Astrocyte (in vitro differentiated cells and primary cell): ENCODE data around the gene LAMA4. TPM values are rescaled to one million over a fixed set of nuclear protein-coding genes. Genes with fewer than 3 reads are reported as not detected.

Experiments used
- DNase-seq: peaks from one replicate; pipeline ENCODE4 v3.0.0-alpha.2; 2010; ENCODE audit warnings: low read depth
- FAIRE-seq: peaks from 2 replicates; lab custom pipeline; 2011; peaks lifted over from hg19 to GRCh38; lab: Jason Lieb, UNC
- H2AFZ ChIP-seq: 2 replicates; pipeline ENCODE4 v1.6.0; 2012; ENCODE audit warnings: low read depth, low read length, inconsistent platforms
- H3K27ac ChIP-seq: 2 replicates; pipeline ENCODE4 v1.5.1; 2011; ENCODE audit warnings: low read depth, low read length, inconsistent platforms
- H3K27me3 ChIP-seq: 2 replicates; pipeline ENCODE4 v1.6.0; 2011; ENCODE audit warnings: low read length, inconsistent platforms; ENCODE audit not compliant: insufficient read depth
- H3K36me3 ChIP-seq: 2 replicates; pipeline ENCODE4 v1.5.1; 2011; ENCODE audit warnings: low read length, inconsistent platforms; ENCODE audit not compliant: insufficient read depth
- H3K4me1 ChIP-seq: 2 replicates; pipeline ENCODE4 v1.5.1; 2011; ENCODE audit warnings: low read length, inconsistent platforms; ENCODE audit not compliant: insufficient read depth
- H3K4me2 ChIP-seq: 2 replicates; pipeline ENCODE4 v1.6.0; 2012; ENCODE audit warnings: low read length, inconsistent platforms
- H3K4me3 ChIP-seq: 2 replicates; pipeline ENCODE4 v1.5.1; 2011; ENCODE audit warnings: low read depth, mild to moderate bottlenecking, low read length, inconsistent platforms; ENCODE audit not compliant: insufficient read depth
- H3K79me2 ChIP-seq: 2 replicates; pipeline ENCODE4 v1.6.0; 2012; ENCODE audit warnings: mild to moderate bottlenecking, low read length, inconsistent platforms; ENCODE audit not compliant: insufficient read depth
- H3K9ac ChIP-seq: 2 replicates; pipeline ENCODE4 v1.6.0; 2012; ENCODE audit warnings: mild to moderate bottlenecking, low read length, inconsistent platforms
- H3K9me3 ChIP-seq: 2 replicates; pipeline ENCODE4 v1.5.1; 2012; ENCODE audit warnings: low read depth, mild to moderate bottlenecking, low read length, inconsistent platforms; ENCODE audit not compliant: insufficient read depth
- H4K20me1 ChIP-seq: 2 replicates; pipeline ENCODE4 v1.6.0; 2012; ENCODE audit warnings: low read length, inconsistent platforms; ENCODE audit not compliant: insufficient read depth
- H3K27ac Mint-ChIP-seq: one replicate; pipeline ENCODE4 v1.8.0; 2021; ENCODE audit warnings: mild to moderate bottlenecking, mixed read lengths; ENCODE audit not compliant: unreplicated experiment
- H3K27me3 Mint-ChIP-seq: one replicate; pipeline ENCODE4 v1.8.0; 2021; ENCODE audit warnings: low read depth, mixed read lengths; ENCODE audit not compliant: unreplicated experiment
- H3K36me3 Mint-ChIP-seq: one replicate; pipeline ENCODE4 v1.8.0; 2021; ENCODE audit warnings: low read depth, mixed read lengths; ENCODE audit not compliant: unreplicated experiment
- H3K4me1 Mint-ChIP-seq: one replicate; pipeline ENCODE4 v1.8.0; 2021; ENCODE audit warnings: low read depth, mixed read lengths; ENCODE audit not compliant: unreplicated experiment
- H3K4me3 Mint-ChIP-seq: one replicate; pipeline ENCODE4 v1.8.0; 2021; ENCODE audit warnings: mild to moderate bottlenecking, moderate library complexity, mixed read lengths; ENCODE audit not compliant: unreplicated experiment
- H3K9me3 Mint-ChIP-seq: one replicate; pipeline ENCODE4 v1.8.0; 2021; ENCODE audit warnings: mild to moderate bottlenecking, mixed read lengths; ENCODE audit not compliant: unreplicated experiment
- EZH2 ChIP-seq: IDR thresholded peaks from 2 replicates; pipeline ENCODE4 v1.6.1; 2012; ENCODE audit warnings: mild to moderate bottlenecking, low read length, inconsistent platforms; ENCODE audit not compliant: insufficient read depth
- total RNA-seq: library from RNA; stranded (reverse); gene quantifications from 2 replicates; pipeline ENCODE4 v1.2.1, GENCODE V29; 2021
- TF ChIP-seq, protein P1 (sequence below): IDR thresholded peaks from 2 replicates; pipeline ENCODE4 v1.5.1; 2011; ENCODE audit warnings: low read depth, mild to moderate bottlenecking, inconsistent platforms, low read length, moderate library complexity; ENCODE audit not compliant: insufficient read depth

The LAMA4 gene
- total RNA-seq, 1 donor from 2014 or later = 2.0 TPM

DNA sequence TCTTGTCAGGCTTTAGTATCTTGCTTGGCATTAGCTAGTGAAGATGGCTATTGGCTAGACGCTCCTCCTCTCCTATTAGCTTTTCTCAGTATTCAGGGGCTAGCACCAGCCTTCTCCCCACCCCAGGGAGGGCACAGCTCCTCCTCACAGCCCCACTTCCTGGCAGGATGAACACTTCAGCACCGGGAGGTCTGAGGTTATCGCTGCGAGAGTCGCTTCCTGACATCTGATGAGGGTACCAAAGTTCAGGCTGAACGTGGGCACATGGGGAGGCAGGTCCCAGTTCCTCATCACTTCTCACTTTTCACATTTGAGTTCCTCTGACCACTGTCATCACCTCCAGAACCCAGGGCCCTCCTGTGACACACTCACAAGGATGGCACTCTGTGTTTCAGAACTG lies 66.6 kb downstream of the LAMA4 start:
- FAIRE-seq (no peak), DNase-seq (no peak)
- no peak for TF ChIP-seq EZH2
- TF ChIP-seq, protein P1, sequence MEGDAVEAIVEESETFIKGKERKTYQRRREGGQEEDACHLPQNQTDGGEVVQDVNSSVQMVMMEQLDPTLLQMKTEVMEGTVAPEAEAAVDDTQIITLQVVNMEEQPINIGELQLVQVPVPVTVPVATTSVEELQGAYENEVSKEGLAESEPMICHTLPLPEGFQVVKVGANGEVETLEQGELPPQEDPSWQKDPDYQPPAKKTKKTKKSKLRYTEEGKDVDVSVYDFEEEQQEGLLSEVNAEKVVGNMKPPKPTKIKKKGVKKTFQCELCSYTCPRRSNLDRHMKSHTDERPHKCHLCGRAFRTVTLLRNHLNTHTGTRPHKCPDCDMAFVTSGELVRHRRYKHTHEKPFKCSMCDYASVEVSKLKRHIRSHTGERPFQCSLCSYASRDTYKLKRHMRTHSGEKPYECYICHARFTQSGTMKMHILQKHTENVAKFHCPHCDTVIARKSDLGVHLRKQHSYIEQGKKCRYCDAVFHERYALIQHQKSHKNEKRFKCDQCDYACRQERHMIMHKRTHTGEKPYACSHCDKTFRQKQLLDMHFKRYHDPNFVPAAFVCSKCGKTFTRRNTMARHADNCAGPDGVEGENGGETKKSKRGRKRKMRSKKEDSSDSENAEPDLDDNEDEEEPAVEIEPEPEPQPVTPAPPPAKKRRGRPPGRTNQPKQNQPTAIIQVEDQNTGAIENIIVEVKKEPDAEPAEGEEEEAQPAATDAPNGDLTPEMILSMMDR = no peak
- Mint-ChIP-seq H3K9me3 (no peaks in the 10 kb centered on the region), H3K27me3 (no peaks in the 10 kb centered on the region), H3K36me3 (no peaks in the 10 kb centered on the region), H3K4me3 (no peak overlapping the region), H3K4me1 (peaks cover 5% of the 10 kb centered on the region), H3K27ac (no peak overlapping the region)
- no peak overlapping the region for H3K4me2 ChIP-seq
- peaks cover 8% of the 10 kb centered on the region for H3K4me1 ChIP-seq
- H4K20me1 ChIP-seq = no peaks in the 10 kb centered on the region
- H3K4me3 ChIP-seq = no peak overlapping the region
- no peak overlapping the region for H3K9ac ChIP-seq
- H3K36me3 ChIP-seq = peaks cover 7% of the 10 kb centered on the region
- no peak overlapping the region for H2AFZ ChIP-seq
- H3K9me3 ChIP-seq = no peaks in the 10 kb centered on the region
- H3K27me3 ChIP-seq = no peaks in the 10 kb centered on the region
- H3K27ac ChIP-seq = no peak overlapping the region
- no peaks in the 10 kb centered on the region for H3K79me2 ChIP-seq

DNA sequence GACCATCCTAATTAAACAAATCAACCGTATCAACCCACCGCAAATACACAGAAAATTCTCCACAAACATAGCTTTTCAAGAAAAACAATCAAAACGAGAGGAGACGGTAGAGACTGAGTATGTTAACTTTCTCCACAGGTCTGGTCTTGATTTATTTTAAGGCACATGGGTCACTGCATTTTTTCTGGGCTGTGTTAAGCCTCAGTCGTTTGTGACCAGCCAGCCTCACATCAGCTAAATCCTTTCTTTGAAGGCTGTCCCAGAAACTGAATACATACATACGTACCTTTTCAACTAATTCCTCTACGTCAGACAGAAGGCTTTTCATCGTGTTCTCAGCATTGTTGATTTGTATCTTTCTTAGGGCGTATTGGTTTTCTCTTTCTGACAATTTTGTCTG lies 69.4 kb downstream of the LAMA4 start:
- Mint-ChIP-seq H3K4me3 (no peak overlapping the region), H3K27me3 (no peaks in the 10 kb centered on the region)
- no peak for FAIRE-seq

DNA sequence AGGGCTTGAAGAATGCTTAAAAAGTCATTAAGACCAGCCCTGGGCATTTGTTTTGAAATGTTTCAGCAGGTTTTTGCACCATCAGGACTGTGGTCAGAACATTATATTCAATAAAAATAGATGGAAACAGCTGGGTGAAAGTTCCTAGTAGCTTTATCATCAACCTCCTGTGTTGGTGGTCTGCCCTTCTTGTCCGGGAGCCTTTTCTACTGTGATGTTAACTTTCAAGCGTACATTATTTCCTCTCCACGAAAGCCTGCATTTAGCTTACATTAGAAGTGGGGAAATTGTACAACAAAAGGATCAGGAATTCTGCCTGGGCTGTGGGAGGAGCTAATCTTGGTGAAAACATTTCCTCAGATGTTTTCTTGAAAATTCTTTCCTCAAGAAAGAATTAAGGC lies 71.1 kb downstream of the LAMA4 start:
- no peak for TF ChIP-seq EZH2
- TF ChIP-seq, protein P1 = no peak
- H3K36me3 ChIP-seq = peaks cover 7% of the 10 kb centered on the region
- H3K27ac ChIP-seq = no peak overlapping the region
- no peak overlapping the region for H3K9ac ChIP-seq
- FAIRE-seq (no peak), DNase-seq (peak; percentile 71)
- peaks cover 3% of the 10 kb centered on the region for H3K4me1 ChIP-seq
- H3K9me3 Mint-ChIP-seq = no peaks in the 10 kb centered on the region
- peaks cover 3% of the 10 kb centered on the region for H3K4me1 Mint-ChIP-seq
- H3K4me3 Mint-ChIP-seq = no peak overlapping the region
- H2AFZ ChIP-seq = no peak overlapping the region
- H3K27me3 ChIP-seq = no peaks in the 10 kb centered on the region
- no peak overlapping the region for H3K4me3 ChIP-seq
- no peaks in the 10 kb centered on the region for H3K27me3 Mint-ChIP-seq
- no peak overlapping the region for H3K4me2 ChIP-seq
- H3K9me3 ChIP-seq = no peaks in the 10 kb centered on the region
- H3K27ac Mint-ChIP-seq = no peak overlapping the region
- no peaks in the 10 kb centered on the region for H4K20me1 ChIP-seq
- no peaks in the 10 kb centered on the region for H3K79me2 ChIP-seq
- H3K36me3 Mint-ChIP-seq = no peaks in the 10 kb centered on the region

More for the DNA sequence above, 69.4 kb downstream of the LAMA4 start:
- no peak for DNase-seq
- Mint-ChIP-seq H3K9me3 (no peaks in the 10 kb centered on the region), H3K27ac (no peak overlapping the region), H3K36me3 (no peaks in the 10 kb centered on the region), H3K4me1 (peaks cover 5% of the 10 kb centered on the region)
- H3K36me3 ChIP-seq = peaks cover 7% of the 10 kb centered on the region
- no peaks in the 10 kb centered on the region for H3K27me3 ChIP-seq
- H3K27ac ChIP-seq = no peak overlapping the region
- H3K4me1 ChIP-seq = peaks cover 11% of the 10 kb centered on the region
- no peak overlapping the region for H3K4me3 ChIP-seq
- H3K79me2 ChIP-seq = no peaks in the 10 kb centered on the region
- no peak overlapping the region for H3K4me2 ChIP-seq
- no peaks in the 10 kb centered on the region for H4K20me1 ChIP-seq
- no peak overlapping the region for H2AFZ ChIP-seq
- H3K9me3 ChIP-seq = no peaks in the 10 kb centered on the region
- no peak for TF ChIP-seq EZH2
- TF ChIP-seq, protein P1 = no peak
- H3K9ac ChIP-seq = no peak overlapping the region
